ENCODE measurements around the gene IFNL3.

Gene IFNL3

GRCh38 chr19:39197808-39198207 lies 47.0 kb downstream of the IFNL3 start:
- Mint-ChIP-seq H3K27me3 (peaks cover 95% of the 10 kb centered on the region), H3K4me1 (peaks cover 23% of the 10 kb centered on the region), H3K9me3 (no peaks in the 10 kb centered on the region), H3K27ac (no peak overlapping the region), H3K36me3 (no peaks in the 10 kb centered on the region), H3K4me3 (no peak overlapping the region)
- CTCF ChIA-PET: no interaction called here
- no peak for DNase-seq

GRCh38 chr19:39196860-39197562 lies 47.8 kb downstream of the IFNL3 start, which contains the start of gene NCCRP1:
TSS of gene NCCRP1 (plus strand) at chr19:39196964. CDS start at chr19:39196983, 19 bp downstream.
- Mint-ChIP-seq H3K4me3 (no peak within 1 kb of the TSS), H3K9me3 (no peaks in the 10 kb centered on the region), H3K27ac (no peak within 1 kb of the TSS), H3K36me3 (no peaks in the 10 kb centered on the region), H3K27me3 (peaks cover 92% of the 10 kb centered on the region), H3K4me1 (peaks cover 23% of the 10 kb centered on the region)
- CTCF ChIA-PET: interaction anchor here (1.6 kb wide), 1 partner anchor 131 kb away, joined by 3 read pairs; no protein-coding TSS in a partner anchor
- no peak for DNase-seq

DNA sequence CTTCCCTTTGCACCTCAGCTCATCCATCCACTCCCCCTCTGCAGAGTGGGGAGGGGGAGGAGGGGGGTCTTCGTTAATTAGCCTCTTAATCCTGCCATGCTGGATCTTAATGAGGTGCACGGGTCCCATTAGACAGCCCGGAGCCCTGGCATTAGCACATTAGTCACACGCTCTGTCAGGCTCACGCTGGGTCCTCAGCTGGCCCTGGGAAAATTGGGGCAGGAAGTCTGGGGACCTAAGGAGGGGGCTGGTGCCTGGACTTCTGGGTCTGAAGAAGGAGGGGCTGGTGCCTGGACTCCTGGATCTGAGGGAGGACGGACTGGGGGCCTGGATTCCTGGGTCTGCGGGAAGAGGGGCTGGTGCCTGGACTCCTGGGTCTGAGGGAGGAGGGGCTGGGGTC lies 48.5 kb downstream of the IFNL3 start:
- no peak overlapping the region for H3K4me3 Mint-ChIP-seq
- CTCF ChIA-PET: interaction anchor here (1.6 kb wide), 1 partner anchor 131 kb away, joined by 3 read pairs; no protein-coding TSS in a partner anchor
- no peak for DNase-seq
- peaks cover 87% of the 10 kb centered on the region for H3K27me3 Mint-ChIP-seq
- H3K4me1 Mint-ChIP-seq: peaks cover 23% of the 10 kb centered on the region
- no peaks in the 10 kb centered on the region for H3K9me3 Mint-ChIP-seq
- no peak overlapping the region for H3K27ac Mint-ChIP-seq
- H3K36me3 Mint-ChIP-seq: no peaks in the 10 kb centered on the region

- Mint-ChIP-seq H3K27me3 (peaks cover 81% of the 10 kb centered on the region), H3K27ac (no peak overlapping the region), H3K36me3 (no peaks in the 10 kb centered on the region), H3K4me1 (peaks cover 23% of the 10 kb centered on the region), H3K9me3 (no peaks in the 10 kb centered on the region), H3K4me3 (no peak overlapping the region)
- DNase-seq: no peak
- CTCF ChIA-PET: interaction anchor here (1.6 kb wide), 1 partner anchor 132 kb away, joined by 3 read pairs; no protein-coding TSS in a partner anchor
These were observed 49.1 kb downstream of the IFNL3 start for GRCh38 chr19:39195755-39196154.

DNA sequence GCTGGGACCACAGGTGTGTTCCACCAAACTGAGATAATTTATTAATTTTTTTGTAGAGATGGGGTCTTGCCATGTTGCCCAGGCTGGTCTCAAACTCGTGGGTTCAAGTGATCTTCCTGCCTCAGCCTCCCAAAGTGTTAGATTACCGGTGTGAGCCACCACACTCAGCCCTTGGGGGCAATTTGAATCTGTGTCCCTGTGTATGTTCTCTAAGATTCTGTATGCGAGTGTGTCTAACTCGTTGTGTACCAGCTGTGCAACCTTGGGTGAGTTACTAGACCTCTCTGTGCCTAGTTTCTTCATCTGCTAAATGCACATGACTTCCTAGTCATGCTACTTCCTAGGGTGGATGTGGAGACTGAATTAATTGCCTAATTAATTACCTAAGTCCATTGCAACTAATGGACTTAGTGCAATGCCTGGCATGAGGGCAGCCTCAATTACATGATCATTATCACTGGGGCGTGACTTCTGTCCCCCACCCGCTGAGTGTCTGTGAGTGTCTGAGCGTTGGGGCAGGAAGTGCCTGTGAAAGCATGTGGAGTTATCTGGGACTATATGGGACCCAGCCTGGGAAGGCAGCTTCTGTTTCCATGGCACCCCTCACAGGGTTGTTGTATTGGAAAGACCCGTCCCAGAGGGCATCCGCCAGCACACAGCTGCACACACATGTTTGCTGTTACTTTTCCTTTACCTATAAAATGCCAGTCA lies 49.8 kb downstream of the IFNL3 start:
- Mint-ChIP-seq H3K4me3 (no peak overlapping the region), H3K4me1 (peaks cover 23% of the 10 kb centered on the region), H3K36me3 (no peaks in the 10 kb centered on the region), H3K9me3 (no peaks in the 10 kb centered on the region), H3K27me3 (peaks cover 73% of the 10 kb centered on the region), H3K27ac (no peak overlapping the region)
- CTCF ChIA-PET: no interaction called here
- no peak for DNase-seq

DNA sequence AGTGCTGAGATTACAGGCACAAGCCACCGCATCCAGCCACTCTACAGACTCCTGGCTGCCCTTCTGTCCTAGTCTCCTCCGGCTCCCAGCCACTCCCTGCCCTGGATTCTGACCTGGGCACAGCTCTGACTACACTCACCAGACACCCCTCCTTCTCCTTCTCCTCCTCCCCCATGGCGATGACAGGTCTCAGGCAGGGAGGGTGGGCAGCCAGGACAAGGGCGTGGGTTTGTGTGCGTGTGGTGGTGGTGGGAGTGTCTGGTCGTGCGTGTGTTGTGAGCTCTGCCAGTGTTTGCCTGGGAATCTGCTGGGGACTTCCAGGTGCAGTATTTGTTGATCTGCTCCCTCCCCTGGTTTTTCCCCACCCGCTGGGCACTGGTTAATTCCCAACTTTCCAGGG lies 51.0 kb downstream of the IFNL3 start:
- Mint-ChIP-seq H3K4me1 (peaks cover 23% of the 10 kb centered on the region), H3K27me3 (peaks cover 65% of the 10 kb centered on the region), H3K4me3 (no peak overlapping the region), H3K9me3 (no peaks in the 10 kb centered on the region), H3K27ac (no peak overlapping the region), H3K36me3 (no peaks in the 10 kb centered on the region)
- CTCF ChIA-PET: no interaction called here
- DNase-seq: no peak

All from activated naive CD4-positive, alpha-beta T cell treated with anti-CD3 and anti-CD28 coated beads, Interleukin-2, amount 10 ng/mL, durations not matched to agents 7 days and 5 days (primary cell).